ENCODE data around the gene CHST2.
"Not testable (repeated sequence)": the region's sequence is repeated elsewhere in the genome, so short reads cannot be mapped to it uniquely, and the experiment has no call there.

The CHST2 gene, protein sequence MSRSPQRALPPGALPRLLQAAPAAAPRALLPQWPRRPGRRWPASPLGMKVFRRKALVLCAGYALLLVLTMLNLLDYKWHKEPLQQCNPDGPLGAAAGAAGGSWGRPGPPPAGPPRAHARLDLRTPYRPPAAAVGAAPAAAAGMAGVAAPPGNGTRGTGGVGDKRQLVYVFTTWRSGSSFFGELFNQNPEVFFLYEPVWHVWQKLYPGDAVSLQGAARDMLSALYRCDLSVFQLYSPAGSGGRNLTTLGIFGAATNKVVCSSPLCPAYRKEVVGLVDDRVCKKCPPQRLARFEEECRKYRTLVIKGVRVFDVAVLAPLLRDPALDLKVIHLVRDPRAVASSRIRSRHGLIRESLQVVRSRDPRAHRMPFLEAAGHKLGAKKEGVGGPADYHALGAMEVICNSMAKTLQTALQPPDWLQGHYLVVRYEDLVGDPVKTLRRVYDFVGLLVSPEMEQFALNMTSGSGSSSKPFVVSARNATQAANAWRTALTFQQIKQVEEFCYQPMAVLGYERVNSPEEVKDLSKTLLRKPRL

DNA sequence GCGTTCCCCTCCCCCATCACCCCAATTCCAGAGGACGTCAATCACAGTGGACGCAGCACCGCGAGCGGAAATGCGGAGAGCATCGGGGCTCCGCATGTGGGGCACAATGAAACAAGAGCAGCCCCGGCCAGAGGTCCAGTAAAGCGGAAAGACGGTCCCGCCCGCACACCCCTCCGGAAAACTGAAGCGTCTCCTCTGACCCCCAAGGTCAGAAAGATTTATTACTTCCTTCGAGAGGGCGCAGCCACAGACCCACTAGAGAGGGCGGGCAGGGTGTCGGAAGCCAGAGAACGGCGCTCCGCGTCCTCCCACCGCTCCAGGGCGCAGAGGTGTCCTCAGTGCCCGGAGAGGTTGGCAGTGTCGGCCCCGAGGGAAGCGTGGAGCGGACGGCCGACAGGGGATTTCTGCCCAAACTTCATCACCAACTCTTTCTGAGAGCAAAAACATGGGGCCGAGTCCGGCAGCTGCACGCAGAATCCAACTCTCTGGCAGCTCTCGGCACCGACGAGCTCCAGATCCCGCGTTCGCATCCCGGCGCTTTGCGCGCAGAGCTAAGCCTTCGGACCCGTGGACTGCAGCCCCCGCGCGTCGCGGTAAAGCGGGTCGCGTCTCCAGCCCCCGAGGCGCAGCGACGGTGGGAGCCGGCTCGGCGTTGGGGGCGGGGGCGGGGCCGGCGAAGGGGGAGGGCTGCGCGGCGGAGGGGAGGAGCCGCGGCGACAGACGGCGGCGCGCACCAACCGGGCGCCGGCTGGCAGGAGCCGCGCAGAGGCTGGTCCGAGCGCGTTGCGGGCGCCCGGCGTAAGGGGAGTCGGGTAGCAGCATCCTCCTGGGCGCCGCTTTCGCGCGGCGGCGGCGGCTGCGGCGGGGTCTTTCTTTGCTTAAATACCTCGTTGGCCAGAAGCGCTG, at the start of gene CHST2:
Gene CHST2, plus strand, starts transcription at position 763 of the 906 bp plus-strand sequence. CDS start 1,046 bp downstream, outside the sequence.
- DNase-seq = peak; percentile 53

DNA sequence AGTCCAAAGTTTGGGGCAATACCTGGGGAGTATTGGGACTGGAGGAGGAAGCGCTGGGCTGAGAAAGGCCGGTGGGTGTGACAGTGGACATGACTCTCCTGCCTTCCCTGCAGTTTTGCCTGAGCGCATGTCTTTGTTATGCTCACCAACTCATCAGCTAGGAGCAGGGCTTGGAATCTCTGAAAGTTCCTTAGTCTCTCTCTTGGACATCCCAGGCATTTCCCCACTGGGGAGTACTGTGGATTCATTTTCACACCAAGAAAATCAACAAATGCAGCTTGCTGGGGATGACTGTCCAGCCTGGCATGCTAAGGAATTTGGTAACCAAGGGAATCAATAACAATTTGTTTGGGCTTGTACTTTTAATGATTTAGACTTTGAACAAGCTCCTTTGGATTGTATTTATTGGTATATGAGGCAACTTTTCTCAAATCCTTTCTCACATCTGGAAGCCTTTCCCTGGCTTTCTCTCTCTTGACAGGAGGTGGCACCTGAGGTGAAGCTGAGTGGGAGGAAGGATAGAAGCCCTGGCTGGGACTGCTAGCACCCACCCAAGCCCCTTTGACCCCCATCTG, 48.5 kb upstream of the CHST2 start:
- no peak for DNase-seq

DNA sequence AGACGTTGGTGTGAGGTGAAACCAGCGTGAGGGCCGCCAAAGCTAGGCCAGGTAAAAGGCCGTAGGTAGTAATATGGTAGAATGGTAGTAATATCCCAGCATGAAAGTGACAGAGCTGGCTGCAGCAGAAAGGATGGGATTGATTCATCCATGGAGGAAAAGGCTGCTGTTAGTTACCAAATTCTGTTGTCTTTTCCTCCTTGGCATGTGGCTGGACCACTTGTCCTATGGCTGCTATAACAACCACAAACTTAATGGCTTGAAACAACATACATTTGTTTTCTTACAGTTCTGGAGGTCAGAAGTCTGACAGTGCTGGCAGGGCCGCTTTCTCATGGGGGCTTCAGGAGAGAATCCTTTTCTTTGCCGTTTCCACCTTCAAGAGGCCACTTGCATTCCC, 47.8 kb upstream of the CHST2 start:
- DNase-seq = no peak

- not testable (repeated sequence) for DNase-seq
Observed at GRCh38 chr3:143072298-143073020, 47.1 kb upstream of the CHST2 start.

DNA sequence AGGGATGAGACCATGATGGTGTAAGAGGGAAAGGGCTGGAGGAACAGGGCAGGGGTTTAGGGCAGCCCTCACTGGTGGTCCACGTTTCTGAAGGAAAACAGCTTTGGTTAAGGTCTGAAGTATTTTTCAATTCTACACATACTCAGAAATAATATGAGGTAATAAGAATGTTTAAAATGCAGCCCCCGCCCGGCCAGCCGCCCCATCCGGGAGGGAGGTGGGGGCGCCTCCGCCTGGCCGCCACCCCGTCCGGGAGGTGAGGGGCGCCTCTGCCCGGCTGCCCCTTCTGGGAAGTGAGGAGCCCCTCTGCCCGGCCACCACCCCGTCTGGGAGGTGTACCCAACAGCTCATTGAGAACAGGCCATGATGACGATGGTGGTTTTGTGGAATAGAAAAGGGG, 46.0 kb upstream of the CHST2 start:
- not testable (repeated sequence) for DNase-seq

GRCh38 chr3:143073983-143074382, 45.6 kb upstream of the CHST2 start:
- DNase-seq = not testable (repeated sequence)

GRCh38 chr3:143078883-143079282, 40.7 kb upstream of the CHST2 start:
- no peak for DNase-seq

- DNase-seq = no peak
Observed at GRCh38 chr3:143080196-143080595, 39.4 kb upstream of the CHST2 start.

DNA sequence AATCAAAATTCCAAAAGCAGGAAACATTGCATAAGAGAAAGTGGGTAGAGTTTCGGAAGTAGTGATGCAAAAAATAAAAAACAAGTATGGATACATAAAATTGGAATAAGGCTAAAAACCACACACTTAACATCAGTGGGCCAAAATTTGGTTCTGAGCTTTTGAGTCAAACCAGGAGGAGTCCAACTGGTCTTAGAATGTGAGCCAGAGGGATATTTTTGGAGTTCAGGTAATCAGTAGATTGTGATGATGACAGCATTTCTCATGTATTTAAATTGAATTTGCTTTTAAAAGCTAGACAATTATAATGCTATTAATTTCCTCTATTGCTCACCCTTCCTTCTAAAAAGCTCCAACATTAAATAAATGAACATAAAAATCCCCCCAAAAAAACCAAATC, 38.2 kb upstream of the CHST2 start:
- DNase-seq = no peak

GRCh38 chr3:143081844-143082778, 37.5 kb upstream of the CHST2 start:
- DNase-seq = no peak

DNA sequence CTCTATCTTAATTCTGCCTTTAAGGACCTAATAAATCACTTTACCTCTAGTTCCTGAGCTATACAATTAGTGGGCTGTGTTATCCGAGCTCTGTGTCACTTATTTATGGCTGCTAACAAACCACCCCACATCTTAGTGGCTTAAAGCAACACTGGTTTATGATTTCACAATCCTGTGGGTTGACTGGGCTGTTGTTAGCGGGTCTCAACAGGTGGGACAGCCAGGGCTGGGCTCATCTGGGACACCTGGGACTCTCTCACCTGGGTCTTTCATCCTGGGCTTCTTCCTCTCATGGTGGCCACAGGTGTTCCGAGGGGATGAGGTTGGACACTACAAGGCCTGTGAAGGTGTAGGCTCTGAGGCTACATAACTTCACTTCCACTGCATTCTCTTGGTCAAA, 35.8 kb upstream of the CHST2 start:
- no peak for DNase-seq

- DNase-seq = no peak
Observed at GRCh38 chr3:143084856-143085731, 34.5 kb upstream of the CHST2 start.

DNA sequence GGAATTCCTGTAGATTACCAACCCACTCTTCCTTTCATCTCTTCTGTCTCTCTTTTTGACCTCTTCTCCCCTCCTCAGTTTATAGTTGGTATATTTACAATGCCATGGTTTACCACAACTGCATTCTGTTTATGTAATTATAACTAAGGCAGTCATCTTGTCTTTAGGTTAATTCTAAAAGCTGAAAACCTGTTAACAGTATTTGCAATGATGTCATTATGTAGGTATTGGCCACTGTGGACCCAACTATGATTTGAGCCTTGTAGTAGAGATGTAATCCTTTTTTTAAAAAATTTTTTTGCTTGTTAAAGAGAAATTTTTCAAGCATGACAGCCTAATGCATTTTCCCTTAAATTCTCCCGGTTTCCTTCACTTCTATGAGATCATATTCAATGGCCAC, 30.7 kb upstream of the CHST2 start:
- DNase-seq = no peak

GRCh38 chr3:143089965-143090364, 29.6 kb upstream of the CHST2 start:
- DNase-seq = no peak

DNA sequence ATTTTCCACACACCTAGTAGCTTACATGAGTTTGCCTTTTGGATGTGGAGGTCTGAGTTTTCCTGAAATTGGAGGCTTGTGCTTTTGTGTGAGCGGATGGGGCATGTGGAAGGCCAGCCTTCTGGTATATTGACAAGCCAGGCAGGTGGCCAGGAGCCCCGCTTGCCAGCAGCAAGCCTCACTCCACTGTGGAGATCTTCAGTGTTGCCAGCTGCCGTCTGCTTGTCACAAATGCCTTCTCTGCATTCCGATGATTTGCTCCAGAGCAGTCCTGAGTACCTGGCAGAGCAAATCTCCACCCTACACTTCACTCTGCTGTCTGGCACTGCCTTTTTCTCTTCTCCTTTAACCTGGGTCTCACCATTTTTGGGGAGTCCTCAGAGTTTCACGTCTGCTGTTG, 29.1 kb upstream of the CHST2 start:
- no peak for DNase-seq

GRCh38 chr3:143090976-143091837, 28.4 kb upstream of the CHST2 start:
- DNase-seq = no peak

DNA sequence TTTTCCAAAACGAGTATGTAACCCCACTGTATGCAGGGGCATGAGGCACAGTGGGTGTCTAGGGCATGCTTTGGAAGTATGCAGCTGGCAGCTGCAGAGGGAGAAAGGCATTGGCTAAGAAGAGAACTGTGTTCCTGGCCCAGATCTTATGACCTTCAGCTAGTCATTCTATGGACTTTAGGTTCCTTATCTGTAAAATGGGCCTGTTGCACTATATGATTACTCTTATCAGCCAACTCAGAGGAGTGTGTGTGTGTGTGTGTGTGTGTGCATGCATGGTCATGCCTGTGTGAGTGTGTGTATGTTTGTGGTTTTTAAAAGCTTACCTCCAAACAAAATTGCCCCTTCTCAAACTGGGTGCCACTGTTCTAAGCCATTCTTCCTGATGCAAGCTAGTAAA, 27.4 kb upstream of the CHST2 start:
- no peak for DNase-seq

- no peak for DNase-seq
Observed at GRCh38 chr3:143095813-143096212, 23.8 kb upstream of the CHST2 start.

DNA sequence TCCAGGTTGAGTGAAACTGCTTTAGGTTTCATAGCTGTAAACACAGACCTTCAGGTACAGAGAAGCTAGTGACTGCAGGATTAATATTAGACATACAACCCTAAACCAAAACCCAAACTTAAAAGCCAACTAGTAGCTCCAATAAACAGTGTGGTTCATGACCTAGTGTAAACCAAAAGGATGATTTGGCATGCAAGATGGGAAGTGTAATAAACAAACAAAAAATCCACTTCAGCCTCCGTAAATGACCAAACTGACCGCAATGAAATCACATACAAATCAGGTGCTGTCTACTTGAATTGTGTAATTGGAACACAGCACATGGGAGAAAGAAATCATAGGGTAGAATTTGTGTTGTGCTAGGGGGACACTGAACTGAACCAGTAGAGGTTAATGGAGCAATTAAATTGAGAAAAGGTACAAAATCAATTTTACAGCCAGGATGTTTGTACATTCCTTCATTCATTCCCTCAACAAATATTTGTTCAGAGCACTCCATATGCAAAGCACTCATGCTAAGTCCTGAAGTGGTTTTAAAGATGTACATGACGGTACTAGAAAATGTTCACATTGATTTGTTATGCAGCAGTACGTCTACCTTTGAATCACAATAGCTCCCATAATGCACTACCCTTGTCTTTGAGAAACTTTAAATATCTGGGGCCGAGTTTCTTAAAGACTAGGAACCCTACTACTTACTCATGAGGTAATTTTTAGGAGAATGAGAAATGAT, 21.4 kb upstream of the CHST2 start:
- no peak for DNase-seq

Measured in activated effector memory CD4-positive, alpha-beta T cell treated with Interleukin-2 at 50 U/mL for 16 hours (primary cell).